ENCODE data around the gene TXLNA.
"Not testable (repeated sequence)": the region's sequence is repeated elsewhere in the genome, so short reads cannot be mapped to it uniquely, and the experiment has no call there.

TXLNA gene

DNA sequence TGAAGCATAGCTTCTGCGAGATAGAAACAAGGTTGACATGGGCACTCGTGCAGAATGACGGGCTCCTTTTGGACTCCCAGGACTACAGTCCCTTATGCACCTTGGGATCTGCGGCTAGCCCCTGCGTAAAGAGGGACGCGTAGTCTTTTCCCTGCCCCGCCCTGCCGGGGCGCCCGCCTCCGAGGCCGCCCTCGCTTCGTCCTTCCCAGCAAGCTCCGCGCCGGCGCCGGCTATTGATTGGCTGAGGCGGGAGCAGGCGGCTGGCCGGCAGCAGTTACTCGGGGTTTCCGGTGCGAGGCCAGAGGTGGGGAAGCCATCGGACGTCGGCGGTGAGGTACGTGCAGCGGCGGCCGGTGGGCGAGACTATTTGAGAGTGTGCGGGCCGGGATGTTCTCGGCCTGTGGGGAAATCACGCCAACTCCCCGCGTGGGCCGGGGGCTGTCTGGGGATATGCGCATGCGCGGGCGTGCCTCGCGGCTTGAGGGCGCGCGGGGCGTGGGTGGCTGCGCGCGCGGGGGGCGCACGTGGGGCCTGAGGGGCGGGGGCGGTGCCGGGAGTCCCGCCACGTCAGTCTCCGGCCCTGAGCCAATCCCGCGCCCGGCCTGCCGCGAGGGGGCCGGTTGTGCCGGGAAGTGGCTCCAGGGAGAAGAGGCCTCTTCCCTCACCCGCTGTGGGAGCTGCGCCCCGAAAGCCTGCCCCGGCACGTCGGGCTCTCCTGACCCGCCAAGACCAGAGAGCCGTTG, at the start of gene TXLNA:
Gene TXLNA (plus strand): TSS at position 233 of the 743 bp plus-strand sequence. CDS start 671 bp downstream, outside the sequence.
- DNase-seq (ENCODE audit: low read depth in 1 of 2, low spot score in 1 of 2) = peak; percentile 77 to 86

DNA sequence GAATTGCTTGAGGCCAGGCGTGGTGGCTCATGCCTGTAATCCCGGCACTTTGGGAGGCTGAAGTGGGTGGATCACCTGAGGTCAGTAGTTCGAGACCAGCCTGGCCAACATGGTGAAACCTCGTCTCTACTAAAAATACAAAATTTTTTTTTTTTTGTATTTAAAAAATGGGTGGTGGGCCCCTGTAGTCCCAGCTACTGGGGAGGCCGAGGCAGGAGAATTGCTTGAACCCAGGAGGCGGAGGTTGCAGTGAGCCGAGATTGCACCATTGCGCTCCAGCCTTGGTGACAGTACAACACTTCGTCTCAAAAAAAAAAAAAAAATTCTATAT, 45.6 kb upstream of the TXLNA start:
- DNase-seq (ENCODE audit: low read depth in 1 of 2, low spot score in 1 of 2) = not testable (repeated sequence)

DNA sequence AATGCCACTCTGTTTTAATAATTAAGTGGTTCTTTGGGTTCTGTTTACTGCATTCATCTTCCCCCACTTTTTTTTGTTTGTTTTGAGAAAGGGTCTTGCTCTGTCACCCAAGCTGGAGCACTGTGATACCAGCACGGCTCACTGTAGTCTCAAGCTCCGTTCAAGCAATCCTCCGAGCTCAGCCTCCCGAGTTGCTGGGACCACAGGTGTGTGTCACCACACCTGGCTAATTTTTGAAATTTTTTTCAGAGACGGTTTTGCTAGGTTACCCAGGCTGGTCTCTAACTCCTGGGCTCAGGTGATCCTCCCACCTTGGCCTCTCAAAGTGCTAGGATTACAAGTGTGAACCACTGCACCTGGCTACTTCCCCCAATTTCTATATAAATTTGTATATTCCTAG, 42.4 kb upstream of the TXLNA start:
- DNase-seq (ENCODE audit: low read depth in 1 of 2, low spot score in 1 of 2) = no peak

DNA sequence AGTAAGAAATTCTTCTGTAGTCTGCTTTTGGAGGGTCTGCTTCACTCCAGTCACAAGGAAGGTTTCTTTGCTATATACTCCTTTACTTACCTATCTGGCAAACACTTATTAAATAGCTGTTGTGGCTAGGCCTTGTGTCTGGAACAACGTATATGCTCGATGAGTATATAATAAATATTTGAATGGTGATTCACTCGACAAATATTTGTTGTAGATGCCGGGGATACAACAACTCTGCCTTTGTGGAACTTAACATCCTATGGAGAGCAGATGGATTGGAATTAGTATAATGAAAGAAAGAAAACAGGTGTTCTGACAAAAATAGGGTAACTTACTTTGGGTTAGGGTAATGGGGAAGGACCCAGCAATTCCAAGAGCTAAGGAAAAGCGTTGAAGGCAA, 40.5 kb upstream of the TXLNA start:
- no peak for DNase-seq (ENCODE audit: low read depth in 1 of 2, low spot score in 1 of 2)

DNA sequence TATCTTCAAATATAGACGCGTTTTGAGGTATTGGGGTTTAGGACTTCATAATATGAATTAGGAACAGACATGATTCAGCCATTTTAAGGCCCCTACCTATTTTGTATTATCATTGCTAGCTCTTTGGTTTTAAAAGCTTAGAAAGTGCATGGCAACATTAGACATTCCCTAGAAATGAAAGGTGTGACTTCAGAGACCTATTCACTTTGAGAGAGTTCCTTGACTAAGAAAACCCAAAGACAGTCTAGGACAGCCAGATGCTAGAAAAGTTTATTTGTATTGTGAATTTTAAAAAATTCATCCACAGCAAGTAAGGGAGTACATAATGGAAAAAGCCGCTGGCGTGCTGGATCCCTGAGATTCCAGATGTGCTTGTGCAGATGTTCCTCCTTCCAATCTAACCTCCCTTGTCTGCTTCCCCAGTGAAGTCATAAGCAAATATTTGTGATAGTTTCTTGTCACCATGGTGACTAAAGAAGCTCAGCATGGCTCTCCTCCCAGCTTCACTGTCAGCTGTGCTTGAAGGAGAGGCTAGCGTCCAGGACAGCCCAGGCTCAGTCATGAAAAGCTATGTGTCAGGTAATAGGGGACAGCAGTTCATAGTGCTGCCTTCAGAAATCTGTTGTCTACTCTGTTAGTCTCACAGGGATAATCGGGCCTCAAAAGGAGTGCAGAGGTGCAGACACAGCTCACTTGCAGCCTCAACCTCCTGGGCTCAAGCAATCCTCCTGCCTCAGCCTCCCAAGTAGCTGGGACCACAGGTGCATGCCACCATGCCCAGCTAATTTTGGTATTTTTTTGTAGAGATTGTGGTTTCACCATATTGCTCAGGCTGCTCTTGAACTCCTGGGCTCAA, 36.8 kb upstream of the TXLNA start:
- no peak for DNase-seq (ENCODE audit: low read depth in 1 of 2, low spot score in 1 of 2)

DNA sequence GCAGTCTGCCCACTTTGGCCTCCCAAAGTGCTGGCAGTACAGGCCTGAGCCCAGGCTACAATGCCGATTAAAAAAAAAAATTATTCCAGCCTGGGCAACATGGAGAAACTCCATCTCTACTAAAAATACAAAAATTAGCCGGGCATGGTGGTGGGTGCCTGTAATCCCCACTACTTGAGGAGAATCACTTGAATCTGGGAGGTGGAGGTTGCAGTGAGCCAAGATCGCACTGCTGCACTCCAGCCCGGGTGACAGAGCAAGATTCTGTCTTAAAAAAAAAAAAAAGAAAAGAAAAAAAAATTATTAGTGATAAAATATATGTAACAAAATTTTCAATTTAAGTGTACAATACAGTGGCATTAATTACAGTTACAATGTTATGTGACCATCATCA, 36.2 kb upstream of the TXLNA start:
- DNase-seq (ENCODE audit: low read depth in 1 of 2, low spot score in 1 of 2) = not testable (repeated sequence)

DNA sequence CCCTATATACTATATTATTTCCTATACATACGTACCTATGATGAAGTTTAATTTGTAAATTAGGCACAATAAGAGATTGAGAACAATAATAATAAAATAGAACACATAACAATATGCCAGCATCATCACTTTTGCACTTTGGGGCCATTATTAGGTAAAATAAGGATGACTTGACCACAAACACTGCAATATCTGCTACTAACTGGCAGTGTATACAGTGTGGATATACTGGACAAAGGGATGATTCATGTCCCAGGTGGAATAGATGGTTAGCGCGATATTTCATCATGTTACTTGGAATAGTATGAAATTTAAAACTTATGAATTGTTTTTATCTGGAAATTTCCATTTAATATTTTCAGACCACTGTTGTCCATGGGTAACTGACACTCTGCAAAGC, 35.4 kb upstream of the TXLNA start:
- DNase-seq (ENCODE audit: low read depth in 1 of 2, low spot score in 1 of 2) = no peak

DNA sequence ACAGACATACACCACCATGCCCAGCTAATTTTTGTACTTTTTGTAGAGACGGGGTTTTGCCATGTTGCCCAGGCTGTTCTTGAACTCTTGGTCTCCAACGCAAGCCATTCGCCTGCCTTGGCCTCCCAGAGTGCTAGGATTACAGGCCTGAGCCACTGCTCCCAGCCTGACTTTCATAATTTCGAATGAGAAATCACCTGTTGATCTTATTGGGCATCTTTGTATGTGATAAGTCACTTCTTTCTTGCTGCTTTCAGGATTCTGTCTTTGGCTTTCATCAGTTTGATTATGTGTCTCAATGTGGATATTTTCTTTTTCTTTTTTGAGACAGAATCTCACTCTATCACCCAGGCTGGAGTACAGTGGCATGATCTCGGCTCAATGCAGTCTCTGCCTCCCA, 31.7 kb upstream of the TXLNA start:
- not testable (repeated sequence) for DNase-seq (ENCODE audit: low read depth in 1 of 2, low spot score in 1 of 2)

DNA sequence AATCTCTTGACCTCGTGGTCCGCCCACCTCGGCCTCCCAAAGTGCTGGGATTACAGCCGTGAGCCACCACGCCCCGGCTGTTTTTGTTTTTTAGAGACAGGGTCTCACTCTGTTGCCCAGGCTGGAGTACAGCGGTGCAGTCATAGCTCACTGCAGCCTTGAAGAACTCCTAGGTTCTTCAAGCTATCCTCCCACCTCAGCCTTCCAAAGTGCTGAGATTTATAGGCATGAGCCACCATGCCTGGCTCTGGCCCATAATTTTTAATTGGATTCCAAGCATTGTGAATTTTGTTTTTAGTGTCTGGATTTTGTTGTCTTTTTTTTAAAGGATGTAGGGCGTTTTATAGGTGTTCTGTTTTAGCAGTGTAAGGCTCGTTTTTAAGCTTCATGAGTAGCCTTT, 28.6 kb upstream of the TXLNA start:
- no peak for DNase-seq (ENCODE audit: low read depth in 1 of 2, low spot score in 1 of 2)

DNA sequence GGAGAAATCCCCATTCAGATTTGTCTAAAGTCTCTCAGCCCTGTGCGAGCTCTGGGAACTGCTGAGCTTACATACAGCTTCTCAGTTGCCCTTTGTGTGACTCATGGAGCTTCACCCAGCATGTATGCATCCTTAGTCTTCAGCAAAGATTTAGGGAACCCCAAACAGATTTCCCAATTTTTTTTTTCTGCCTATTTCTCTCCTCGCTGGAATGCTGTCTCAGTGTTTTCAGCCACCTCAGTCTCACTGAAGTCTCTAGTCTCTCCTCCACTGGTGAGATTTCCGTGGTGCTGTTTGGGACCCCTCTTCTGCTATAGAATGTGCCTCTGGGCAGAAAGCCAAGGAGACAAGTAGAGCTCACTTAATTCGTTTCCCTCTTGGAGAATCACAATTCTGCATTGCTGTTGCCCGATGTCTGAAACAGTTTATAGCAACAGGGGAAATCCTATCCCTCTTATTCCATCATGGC, 28.1 kb upstream of the TXLNA start:
- no peak for DNase-seq (ENCODE audit: low read depth in 1 of 2, low spot score in 1 of 2)

DNA sequence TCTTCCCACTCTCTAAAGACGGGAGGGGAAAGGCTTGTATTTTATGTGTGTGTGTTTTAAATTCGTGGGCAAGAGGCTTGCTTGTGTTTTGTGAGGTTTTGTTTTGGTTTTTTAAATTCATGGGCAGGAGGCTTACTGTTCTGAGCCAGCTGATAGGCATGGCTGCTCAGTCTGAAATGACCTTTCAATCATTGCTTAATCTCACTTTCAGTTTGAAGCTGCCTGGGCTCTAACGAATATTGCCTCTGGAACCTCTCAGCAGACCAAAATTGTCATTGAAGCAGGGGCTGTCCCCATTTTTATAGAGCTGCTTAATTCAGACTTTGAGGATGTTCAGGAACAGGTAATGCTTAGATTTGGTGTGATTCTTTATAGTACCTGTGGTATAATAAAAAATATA, 20.3 kb upstream of the TXLNA start:
- DNase-seq (ENCODE audit: low read depth in 1 of 2, low spot score in 1 of 2) = no peak

DNA sequence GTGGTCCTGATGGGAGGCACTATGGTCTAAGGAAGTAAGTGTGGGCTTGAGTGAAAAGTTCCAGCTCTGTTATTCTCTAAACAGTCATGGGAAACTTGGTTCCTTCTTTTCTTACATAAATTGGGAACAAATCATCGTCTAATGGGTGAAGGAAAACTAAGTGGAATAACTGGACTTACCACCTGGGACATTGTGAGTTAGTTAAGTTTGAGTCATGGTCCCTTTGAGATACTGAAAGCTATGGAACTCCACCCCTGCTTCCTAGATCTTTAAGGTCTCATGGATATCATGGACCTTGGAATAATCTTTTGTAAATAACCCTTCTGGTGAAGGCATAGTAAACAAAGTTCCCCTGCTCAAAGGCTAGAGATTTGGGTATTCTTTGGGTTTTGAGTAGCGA, 16.1 kb upstream of the TXLNA start:
- no peak for DNase-seq (ENCODE audit: low read depth in 1 of 2, low spot score in 1 of 2)

DNA sequence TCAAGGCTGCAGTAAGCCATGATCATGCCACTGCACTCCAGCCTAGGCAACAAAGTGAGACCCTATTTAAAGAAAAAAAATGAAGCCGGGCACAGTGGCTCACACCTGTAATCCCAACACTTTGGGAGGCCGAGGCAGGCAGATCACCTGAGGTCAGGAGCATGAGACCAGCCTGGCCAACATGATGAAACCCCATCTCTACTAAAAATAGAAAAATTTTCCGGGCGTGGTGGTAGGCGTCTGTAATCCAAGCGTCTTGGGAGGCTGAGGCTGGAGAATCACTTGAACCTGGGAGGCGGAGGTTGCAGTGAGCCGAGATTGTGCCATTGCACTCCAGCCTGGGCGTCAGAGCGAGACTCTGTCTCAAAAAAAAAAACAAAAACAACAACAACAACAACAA, 13.8 kb upstream of the TXLNA start:
- not testable (repeated sequence) for DNase-seq (ENCODE audit: low read depth in 1 of 2, low spot score in 1 of 2)

DNA sequence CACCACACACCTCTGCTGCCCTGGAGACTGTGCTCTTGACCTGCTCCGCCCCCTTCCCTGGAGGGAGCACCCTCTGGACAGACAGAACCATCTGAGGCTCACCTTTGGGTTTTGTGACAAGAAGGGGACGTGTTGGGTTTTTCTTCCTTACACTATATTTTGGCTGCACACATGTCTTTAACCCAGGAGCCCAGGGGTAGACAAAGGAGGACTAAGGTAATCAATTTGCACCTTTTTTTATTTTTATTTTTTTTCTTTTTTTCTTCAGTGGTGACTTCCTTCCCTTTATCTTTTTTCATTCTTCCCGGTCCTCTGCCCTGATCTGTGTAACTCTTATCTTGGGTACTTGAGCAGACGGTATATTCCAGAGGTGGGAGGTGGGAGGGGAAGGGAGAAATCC, 8.5 kb upstream of the TXLNA start:
- no peak for DNase-seq (ENCODE audit: low read depth in 1 of 2, low spot score in 1 of 2)

DNA sequence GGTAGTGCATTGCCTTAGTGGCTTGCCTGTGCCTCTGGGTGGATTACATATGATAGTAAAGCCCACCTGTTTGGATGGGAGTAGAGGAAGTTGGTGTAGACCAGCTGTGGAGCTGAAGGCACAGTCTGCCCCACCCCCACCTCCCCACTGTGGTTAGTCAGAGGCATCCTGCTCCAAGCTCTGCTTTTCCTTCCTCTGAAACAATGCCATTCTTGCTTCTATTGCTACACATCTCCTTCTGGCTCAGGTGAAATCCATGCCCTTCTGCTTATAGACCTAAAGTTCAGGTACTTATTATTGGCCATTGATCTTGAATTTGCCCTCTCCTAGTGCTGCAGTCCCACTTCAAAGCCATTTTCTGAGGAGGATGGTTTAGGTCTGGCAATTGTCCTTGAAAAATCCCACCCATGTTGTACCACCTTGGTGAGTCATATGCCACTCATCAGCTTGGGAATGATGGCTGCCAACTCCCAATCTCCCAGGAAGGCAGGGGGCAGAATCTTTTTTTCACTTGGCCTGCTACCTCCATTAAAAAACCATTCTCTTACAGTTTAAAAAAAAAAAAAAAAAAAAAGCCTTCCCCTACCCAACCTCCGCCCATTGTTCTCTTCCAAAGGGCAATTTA, 6.7 kb upstream of the TXLNA start:
- DNase-seq (ENCODE audit: low read depth in 1 of 2, low spot score in 1 of 2) = no peak

DNA sequence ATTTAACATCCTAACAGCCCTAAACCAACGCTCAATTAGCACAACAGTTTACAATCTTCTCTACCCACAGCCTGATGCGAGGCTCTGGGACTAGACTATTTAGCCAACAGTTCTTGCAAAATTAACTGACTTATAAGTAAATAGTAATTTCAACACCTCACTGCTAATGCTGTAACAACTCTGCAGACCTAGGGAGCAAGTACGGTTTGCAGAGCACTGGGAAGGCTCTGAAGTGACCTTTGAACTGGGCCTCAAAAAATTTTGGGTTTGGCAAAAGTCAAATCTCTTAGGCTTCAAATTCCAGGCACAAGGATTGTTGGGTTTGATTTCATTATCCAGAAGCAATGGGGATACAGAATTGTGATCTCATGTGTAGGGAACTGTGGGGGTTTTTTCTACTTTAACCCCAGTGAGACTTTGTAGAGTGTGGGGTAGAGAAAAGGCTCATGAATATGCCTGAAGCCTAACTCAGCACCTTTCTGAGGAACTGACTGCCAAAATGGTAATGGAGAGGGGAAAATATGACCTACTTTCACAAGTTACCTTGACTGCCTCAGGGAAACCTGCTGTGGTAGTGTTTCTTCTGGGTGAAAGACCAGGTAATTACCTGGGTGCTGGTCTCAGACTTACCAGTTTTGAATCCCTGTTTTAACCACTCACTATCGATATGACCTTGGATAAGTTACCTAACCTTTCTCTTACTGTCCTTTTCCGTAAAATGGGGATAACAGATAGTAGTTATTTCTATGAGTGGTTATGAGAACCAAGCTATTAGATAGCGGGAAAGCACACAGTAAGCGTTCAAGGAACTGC, 889 bp upstream of the TXLNA start:
- DNase-seq (ENCODE audit: low read depth in 1 of 2, low spot score in 1 of 2) = no peak

DNA sequence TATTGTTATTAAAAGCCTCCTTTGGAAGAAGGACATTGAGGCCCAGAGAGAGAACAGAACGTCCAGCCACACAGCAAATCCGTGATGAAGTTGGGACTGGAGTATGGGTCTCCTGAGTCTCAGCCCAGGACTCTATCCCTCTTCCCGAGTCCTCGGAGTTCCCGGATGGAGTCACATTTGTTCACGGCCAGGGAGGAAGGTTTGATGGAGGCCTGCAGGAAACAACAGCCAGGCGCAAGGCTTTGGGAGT, 357 bp upstream of the TXLNA start:
- no peak for DNase-seq (ENCODE audit: low read depth in 1 of 2, low spot score in 1 of 2)

DNA sequence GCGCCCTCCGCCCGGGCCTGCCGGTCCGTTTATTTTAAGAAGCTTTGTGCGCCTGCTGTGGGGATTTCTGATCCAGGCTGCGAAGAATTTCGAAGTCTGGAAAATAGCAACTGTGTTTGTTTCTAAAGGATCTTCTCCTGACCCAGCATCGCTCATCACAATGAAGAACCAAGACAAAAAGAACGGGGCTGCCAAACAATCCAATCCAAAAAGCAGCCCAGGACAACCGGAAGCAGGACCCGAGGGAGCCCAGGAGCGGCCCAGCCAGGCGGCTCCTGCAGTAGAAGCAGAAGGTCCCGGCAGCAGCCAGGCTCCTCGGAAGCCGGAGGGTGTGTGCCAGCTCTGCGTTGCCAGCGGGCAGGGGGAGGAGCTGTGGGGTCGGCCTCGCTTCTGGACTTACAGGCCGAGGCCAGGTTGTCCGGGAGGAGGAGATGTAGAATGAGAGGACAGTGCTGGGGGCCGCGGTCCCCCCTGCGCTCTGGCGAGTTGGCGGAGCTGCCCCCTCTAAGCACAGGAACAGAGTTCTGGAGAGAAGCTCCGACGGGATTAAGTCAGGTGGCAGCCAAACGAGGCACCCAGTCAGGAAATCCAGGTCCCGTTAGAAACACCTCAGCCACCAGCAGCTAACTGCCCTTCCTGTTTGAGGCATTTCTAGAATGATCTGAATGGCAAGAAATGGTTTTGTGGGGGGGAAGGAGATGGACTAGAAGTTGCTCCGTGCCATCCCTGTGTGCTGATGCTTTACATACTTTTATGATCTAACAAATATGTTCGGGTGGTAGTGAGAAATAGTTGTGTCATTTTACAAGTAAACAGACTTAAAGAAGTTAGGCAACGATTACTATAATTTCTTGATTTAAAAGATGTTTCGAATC, 948 bp downstream of the TXLNA start:
- peak in 1 of 2 donors; percentile 18 for DNase-seq (ENCODE audit: low read depth in 1 of 2, low spot score in 1 of 2)

DNA sequence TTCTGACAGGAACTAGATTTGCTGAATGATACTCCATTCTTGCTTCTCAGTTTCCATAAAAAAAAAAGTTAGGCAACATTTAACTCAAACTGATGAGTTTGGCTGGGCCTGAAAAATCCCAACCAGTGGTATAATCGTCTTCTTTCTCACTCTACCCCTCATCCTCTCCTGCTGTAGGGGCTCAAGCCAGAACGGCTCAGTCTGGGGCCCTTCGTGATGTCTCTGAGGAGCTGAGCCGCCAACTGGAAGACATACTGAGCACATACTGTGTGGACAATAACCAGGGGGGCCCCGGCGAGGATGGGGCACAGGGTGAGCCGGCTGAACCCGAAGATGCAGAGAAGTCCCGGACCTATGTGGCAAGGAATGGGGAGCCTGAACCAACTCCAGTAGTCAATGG, 1.6 kb downstream of the TXLNA start:
- no peak for DNase-seq (ENCODE audit: low read depth in 1 of 2, low spot score in 1 of 2)

DNA sequence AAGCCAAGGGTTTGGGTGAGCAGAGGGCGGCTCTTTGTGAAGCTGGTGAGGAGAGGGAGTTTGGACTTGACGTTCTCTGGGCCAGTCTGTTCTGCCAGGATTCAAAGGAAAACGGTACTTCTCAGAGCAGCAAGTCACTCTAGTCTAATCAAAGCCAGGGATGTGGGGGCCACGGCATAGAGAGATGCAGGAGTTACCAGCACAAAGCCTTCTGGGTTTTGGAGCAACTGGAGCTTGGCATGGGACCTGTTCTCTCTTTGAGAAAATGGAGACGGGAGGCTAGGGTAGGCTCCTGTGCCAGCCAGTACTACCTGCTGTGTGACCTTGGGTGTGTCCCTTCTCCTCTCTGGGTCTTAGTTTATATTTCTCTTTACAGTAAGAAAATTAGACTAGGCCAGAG, 2.1 kb downstream of the TXLNA start:
- no peak for DNase-seq (ENCODE audit: low read depth in 1 of 2, low spot score in 1 of 2)

DNA sequence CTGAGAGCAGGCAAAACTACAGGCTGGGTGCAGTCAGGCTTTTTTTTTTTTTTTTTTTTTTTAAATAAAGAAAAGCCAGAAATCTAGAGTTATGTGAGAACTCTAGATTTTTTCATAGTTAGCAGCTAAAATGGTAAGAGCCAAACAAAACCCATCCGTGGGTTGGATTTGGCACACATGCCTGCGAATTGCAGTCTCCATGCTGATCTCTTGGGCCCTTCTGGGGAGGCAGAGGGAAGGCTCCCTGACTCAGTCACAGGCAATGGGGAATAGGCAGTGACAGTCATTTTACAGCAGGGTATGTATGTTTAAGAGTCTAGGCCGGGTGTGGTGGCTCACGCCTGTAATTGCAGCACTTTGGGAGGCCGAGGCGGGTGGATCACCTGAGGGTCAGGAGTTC, 2.6 kb downstream of the TXLNA start:
- DNase-seq (ENCODE audit: low read depth in 1 of 2, low spot score in 1 of 2) = no peak

All from stimulated activated CD4-positive, alpha-beta T cell treated with anti-CD3 and anti-CD28 coated beads, Interleukin-15, amount 100 ng/mL, for 1 hour (primary cell).